DND-41 (cell line): ENCODE measurements around the gene ADK.

ENCODE experiments used
- CTCF ChIP-seq: IDR thresholded peaks from 2 replicates; pipeline ENCODE4 v1.5.1; 2012; ENCODE audit warnings: borderline replicate concordance, low read length, moderate library complexity, mild to moderate bottlenecking; ENCODE audit not compliant: poor library complexity, severe bottlenecking; ENCODE audit errors: extremely low read depth
- EZH2 ChIP-seq: IDR thresholded peaks from 3 replicates; pipeline ENCODE4 v1.6.1; 2012; ENCODE audit warnings: borderline replicate concordance, low read depth, mild to moderate bottlenecking, moderate library complexity, low read length, inconsistent platforms; ENCODE audit not compliant: severe bottlenecking

- TF ChIP-seq EZH2 (no peak), CTCF (no peak)
Measured at GRCh38 chr10:74529205-74529604, 378.2 kb downstream of the ADK start.
